NB4 (cell line): ENCODE data around the gene NUP214.

Experiments
- MAX ChIP-seq: IDR thresholded peaks from 2 replicates; pipeline ENCODE4 v1.6.1; 2011; ENCODE audit warnings: low read depth, low read length
- TF ChIP-seq, protein P1 (sequence below): IDR thresholded peaks from one replicate; pipeline ENCODE4 v1.5.1; 2012; ENCODE audit warnings: low read depth, low read length

- TF ChIP-seq MAX: no peak
- TF ChIP-seq, protein P1, sequence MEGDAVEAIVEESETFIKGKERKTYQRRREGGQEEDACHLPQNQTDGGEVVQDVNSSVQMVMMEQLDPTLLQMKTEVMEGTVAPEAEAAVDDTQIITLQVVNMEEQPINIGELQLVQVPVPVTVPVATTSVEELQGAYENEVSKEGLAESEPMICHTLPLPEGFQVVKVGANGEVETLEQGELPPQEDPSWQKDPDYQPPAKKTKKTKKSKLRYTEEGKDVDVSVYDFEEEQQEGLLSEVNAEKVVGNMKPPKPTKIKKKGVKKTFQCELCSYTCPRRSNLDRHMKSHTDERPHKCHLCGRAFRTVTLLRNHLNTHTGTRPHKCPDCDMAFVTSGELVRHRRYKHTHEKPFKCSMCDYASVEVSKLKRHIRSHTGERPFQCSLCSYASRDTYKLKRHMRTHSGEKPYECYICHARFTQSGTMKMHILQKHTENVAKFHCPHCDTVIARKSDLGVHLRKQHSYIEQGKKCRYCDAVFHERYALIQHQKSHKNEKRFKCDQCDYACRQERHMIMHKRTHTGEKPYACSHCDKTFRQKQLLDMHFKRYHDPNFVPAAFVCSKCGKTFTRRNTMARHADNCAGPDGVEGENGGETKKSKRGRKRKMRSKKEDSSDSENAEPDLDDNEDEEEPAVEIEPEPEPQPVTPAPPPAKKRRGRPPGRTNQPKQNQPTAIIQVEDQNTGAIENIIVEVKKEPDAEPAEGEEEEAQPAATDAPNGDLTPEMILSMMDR: no peak
These were observed 151.5 kb downstream of the NUP214 start for GRCh38 chr9:131276891-131277286.
